ENCODE measurements around the gene SLC7A14. TPM values are rescaled to one million over a fixed set of nuclear protein-coding genes. Genes with fewer than 3 reads are reported as not detected.

The SLC7A14 gene
- total and polyA plus RNA-seq, 2 of the 4 experiments (the other 2 are of a cell fraction): 2.7 to 6.8 TPM

DNA sequence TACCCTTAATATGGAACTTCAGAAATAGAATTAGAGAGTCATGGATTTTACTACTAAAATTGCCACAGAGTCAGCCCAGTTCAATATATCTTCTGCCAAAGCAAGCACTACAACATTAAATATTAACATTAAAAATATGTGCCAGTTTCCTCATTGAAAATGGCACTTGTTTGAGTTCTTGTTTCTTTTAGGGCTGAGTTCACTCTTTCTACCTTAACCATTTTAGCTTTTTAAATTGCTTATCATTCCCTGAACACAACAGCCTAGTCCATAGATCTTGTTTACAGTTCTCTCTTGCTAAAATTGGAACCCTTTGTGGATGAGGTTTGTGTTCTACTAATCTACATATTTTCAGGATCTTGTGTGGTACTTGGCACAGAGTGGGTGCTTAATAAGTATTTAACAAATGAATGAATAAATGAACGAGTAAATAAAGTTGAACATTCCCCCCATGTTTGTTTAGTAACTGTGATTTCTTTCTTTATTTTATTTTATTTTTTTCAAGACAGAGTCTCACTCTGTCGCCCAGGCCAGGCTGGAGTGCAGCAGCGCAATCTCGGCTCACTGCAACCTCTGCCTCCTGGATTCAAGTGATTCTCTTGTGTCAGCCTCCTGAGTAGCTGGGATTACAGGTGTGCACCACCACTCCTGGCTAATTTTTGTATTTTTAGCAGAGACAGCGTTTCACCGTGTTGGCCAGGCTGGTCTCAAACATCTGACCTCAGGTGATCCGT, 46.0 kb upstream of the SLC7A14 start:
- H3K56ac ChIP-seq (ENCODE audit: extremely low read depth, insufficient read depth, low read length): no peak overlapping the region
- H3K9ac ChIP-seq (ENCODE audit: low read depth, low read length): no peak overlapping the region
- TF ChIP-seq MAFK (IDR thresholded peaks at IDR 0.05; ENCODE audit: low read depth, low read length): no peak
- TF ChIP-seq POLR2A (IDR thresholded peaks at IDR 0.05; ENCODE audit: low read depth, low read length): no peak
- TF ChIP-seq SMC3 (IDR thresholded peaks at IDR 0.05; ENCODE audit: low read depth, low read length): no peak
- TF ChIP-seq BHLHE40 (IDR thresholded peaks at IDR 0.05; ENCODE audit: low read depth, low read length): no peak
- TF ChIP-seq MAZ (IDR thresholded peaks at IDR 0.05; ENCODE audit: borderline replicate concordance, low read depth, low read length): no peak
- TF ChIP-seq CHD1 (IDR thresholded peaks at IDR 0.05; ENCODE audit: low read depth, low read length): no peak
- TF ChIP-seq MXI1 (IDR thresholded peaks at IDR 0.05; ENCODE audit: borderline replicate concordance, low read depth, low read length): no peak
- H2AK5ac ChIP-seq (ENCODE audit: low read depth, low read length): no peak overlapping the region
- no peaks in the 10 kb centered on the region for H4K20me1 ChIP-seq (ENCODE audit: insufficient read depth, low read length)
- H2BK120ac ChIP-seq (ENCODE audit: low read depth, low read length): no peak overlapping the region
- BruUV-seq (replicated peaks): no TSS peak
- H2BK5ac ChIP-seq (ENCODE audit: low read depth, low read length, poor library complexity, severe bottlenecking): no peak overlapping the region
- no peak overlapping the region for H2AK9ac ChIP-seq (replicated peaks; ENCODE audit: low read depth, low read length, poor library complexity)
- no peaks in the 10 kb centered on the region for H3K36me3 ChIP-seq (ENCODE audit: control insufficient read depth, insufficient read depth, low read length)
- no peaks in the 10 kb centered on the region for H3K9me3 ChIP-seq (ENCODE audit: control insufficient read depth, insufficient read depth, low read length)
- no peaks in the 10 kb centered on the region for H3K79me1 ChIP-seq (ENCODE audit: low read depth in 1 of 2, low read length in 2 of 2)
- no peak overlapping the region for H3K23ac ChIP-seq (ENCODE audit: low read depth, low read length)
- no peak overlapping the region for H4K5ac ChIP-seq (ENCODE audit: low read depth, low read length)
- H3K9me1 ChIP-seq (ENCODE audit: insufficient read depth, low read length): no peaks in the 10 kb centered on the region
- H3K18ac ChIP-seq (ENCODE audit: low read depth, low read length): no peak overlapping the region; the same call in 1 of the 2 replicates
- H3K4me1 ChIP-seq (ENCODE audit: control insufficient read depth, insufficient read depth, low read length): no peaks in the 10 kb centered on the region
- intact Hi-C loops (cut with micrococcal nuclease) (no loop called here), in situ Hi-C loops (cut with MboI; ENCODE audit: low sequenced_read_pairs) (no loop called here), dilution Hi-C loops (cut with HindIII; ENCODE audit: low sequenced_read_pairs, unreplicated experiment) (no loop called here)
- H3K4me3 ChIP-seq (ENCODE audit: insufficient read depth, low read depth, low read length): no peak overlapping the region
- DNase-seq (no peak), ATAC-seq (ENCODE audit: low read depth) (no peak)
- peaks cover 3% of the 10 kb centered on the region; the same call in 1 of the 2 replicates for H3K27me3 ChIP-seq (ENCODE audit: control insufficient read depth, insufficient read depth, low read length)
- POLR2A ChIA-PET (ENCODE audit: unreplicated experiment): no interaction called here
- H3K27ac ChIP-seq (ENCODE audit: insufficient read depth, low read length): no peak overlapping the region
- no peak overlapping the region for H4K8ac ChIP-seq (ENCODE audit: low read depth in 2 of 2, low read length in 2 of 2)
- 92% methylated on average over 4 of the region's 7 CpGs; no CpG with 5 or more reads in 1 of the 2 experiments for WGBS, 2 experiments (ENCODE audit: extremely low coverage in 2 of 2, insufficient read length in 1 of 2)
- no peak overlapping the region for H2AFZ ChIP-seq (replicated peaks; ENCODE audit: low read length, poor library complexity)
- H3K14ac ChIP-seq (replicated peaks; ENCODE audit: low read depth, low read length): no peak overlapping the region
- H3K4ac ChIP-seq (ENCODE audit: low read depth, low read length): no peak overlapping the region
- H4K91ac ChIP-seq (ENCODE audit: insufficient read depth, low read depth, low read length): no peak overlapping the region
- H3K4me2 ChIP-seq (ENCODE audit: low read depth, low read length): no peak overlapping the region
- no peak overlapping the region for H2BK20ac ChIP-seq (ENCODE audit: low read depth, low read length)
- CTCF ChIA-PET: interaction anchor here (1.8 kb wide), 1 partner anchor 9 kb away, joined by 5 read pairs; no protein-coding TSS in a partner anchor
- H2BK15ac ChIP-seq (ENCODE audit: low read depth, low read length): no peak overlapping the region

Measured in IMR-90 (cell line).